ENCODE results near the gene CCDC188.

GRCh38 chr22:20174785-20175596 lies 24.1 kb upstream of the CCDC188 start:
- no peak for TF ChIP-seq CTCF (IDR thresholded peaks at IDR 0.05)
- no peak for TF ChIP-seq EZH2 (IDR thresholded peaks at IDR 0.05; ENCODE audit: borderline replicate concordance, insufficient read depth, low read depth, low read length, poor library complexity, severe bottlenecking)
